ENCODE results near the gene SYNJ1.
"Not testable (repeated sequence)": the region's sequence is repeated elsewhere in the genome, so short reads cannot be mapped to it uniquely, and the experiment has no call there.

SYNJ1 gene

GRCh38 chr21:32736083-32736482 is 8.3 kb upstream of the SYNJ1 start:
- not testable (repeated sequence) for FAIRE-seq

- no peak for FAIRE-seq
Measured at GRCh38 chr21:32735524-32735923, 7.7 kb upstream of the SYNJ1 start.

GRCh38 chr21:32733990-32734613 is 6.3 kb upstream of the SYNJ1 start:
- FAIRE-seq = no peak

GRCh38 chr21:32733356-32733755 is 5.5 kb upstream of the SYNJ1 start:
- no peak for FAIRE-seq

GRCh38 chr21:32732544-32732943 is 4.7 kb upstream of the SYNJ1 start:
- FAIRE-seq = no peak

GRCh38 chr21:32728848-32729247 is 1.0 kb upstream of the SYNJ1 start:
- FAIRE-seq = no peak

- FAIRE-seq = no peak
Measured at GRCh38 chr21:32728456-32728839, 635 bp upstream of the SYNJ1 start.

GRCh38 chr21:32726839-32727686 is 750 bp downstream of the SYNJ1 start:
- FAIRE-seq = no peak

- no peak for FAIRE-seq
Measured at GRCh38 chr21:32719085-32719484, 8.7 kb downstream of the SYNJ1 start.

GRCh38 chr21:32717851-32718316 is 9.9 kb downstream of the SYNJ1 start:
- no peak for FAIRE-seq

- no peak for FAIRE-seq
Measured at GRCh38 chr21:32716486-32716885, 11.3 kb downstream of the SYNJ1 start.

- FAIRE-seq = no peak
Measured at GRCh38 chr21:32713726-32714125, 14.1 kb downstream of the SYNJ1 start.

GRCh38 chr21:32712641-32713040 is 15.2 kb downstream of the SYNJ1 start:
- FAIRE-seq = no peak

GRCh38 chr21:32712043-32712442 is 15.8 kb downstream of the SYNJ1 start:
- no peak for FAIRE-seq

GRCh38 chr21:32710987-32711386 is 16.8 kb downstream of the SYNJ1 start:
- no peak for FAIRE-seq

GRCh38 chr21:32710069-32710784 is 17.6 kb downstream of the SYNJ1 start:
- FAIRE-seq = no peak

GRCh38 chr21:32708069-32708468 is 19.7 kb downstream of the SYNJ1 start:
- no peak for FAIRE-seq

GRCh38 chr21:32705901-32706300 is 21.9 kb downstream of the SYNJ1 start:
- FAIRE-seq = no peak

- FAIRE-seq = no peak
Measured at GRCh38 chr21:32705139-32705538, 22.7 kb downstream of the SYNJ1 start.

GRCh38 chr21:32702702-32703101 is 25.1 kb downstream of the SYNJ1 start:
- FAIRE-seq = no peak

GRCh38 chr21:32698971-32699693 is 28.7 kb downstream of the SYNJ1 start:
- no peak for FAIRE-seq

- FAIRE-seq = no peak
Measured at GRCh38 chr21:32698286-32698685, 29.5 kb downstream of the SYNJ1 start.

- FAIRE-seq = not testable (repeated sequence)
Measured at GRCh38 chr21:32695482-32695881, 32.3 kb downstream of the SYNJ1 start.

Measured in colon (tissue), 2 donors.